ENCODE data around the gene GINS1. TPM values are rescaled to one million over a fixed set of nuclear protein-coding genes. Genes with fewer than 3 reads are reported as not detected.

Gene GINS1
- total RNA-seq, 2 donors from 2014 or later, result 0.73 to 1.6 TPM

DNA sequence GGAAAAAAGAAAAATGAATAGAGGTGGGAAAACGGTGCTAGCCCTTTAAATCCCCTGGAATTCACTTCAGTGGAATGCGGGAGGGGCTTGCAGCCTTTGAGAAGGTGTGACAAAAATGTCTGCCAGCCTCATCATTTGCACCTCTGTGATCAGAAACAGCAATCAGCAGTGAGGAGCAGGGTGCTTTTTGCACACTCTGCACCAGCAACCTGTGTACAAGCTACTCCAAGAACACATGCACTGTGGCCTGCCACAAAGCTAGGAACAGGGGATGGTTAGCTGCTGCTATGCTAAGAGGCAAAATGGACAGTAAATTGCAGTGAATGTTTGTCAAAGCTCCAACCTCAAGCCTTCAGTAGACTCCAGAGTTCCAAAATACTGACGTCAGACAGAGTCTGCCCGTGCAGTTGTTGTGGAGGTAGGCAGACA is 29.7 kb downstream of the GINS1 start:
- intact Hi-C loops (cut with DNase I), result no loop called here
- ATAC-seq (peak; percentile 68 to 77), DNase-seq (no peak)

DNA sequence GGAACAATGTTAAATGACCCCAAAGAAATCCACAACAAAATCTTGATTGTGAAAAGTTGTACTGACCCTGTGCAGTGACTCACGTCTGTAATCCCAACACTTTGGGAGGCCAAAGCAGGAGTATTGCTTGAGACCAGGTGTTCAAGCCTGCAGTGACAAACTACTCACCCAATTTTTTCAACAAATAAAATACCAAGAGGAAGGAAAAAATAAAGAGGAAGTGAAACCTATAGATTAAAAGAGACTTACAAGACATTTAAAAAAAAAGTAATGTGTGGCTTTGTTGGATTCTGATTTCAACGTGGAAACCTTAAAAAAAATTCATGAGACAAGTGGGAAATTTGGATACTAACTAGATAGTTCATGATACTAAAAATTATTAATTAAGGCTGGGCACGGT is 31.9 kb downstream of the GINS1 start:
- ATAC-seq (no peak), DNase-seq (no peak)
- intact Hi-C loops (cut with DNase I), result no loop called here

DNA sequence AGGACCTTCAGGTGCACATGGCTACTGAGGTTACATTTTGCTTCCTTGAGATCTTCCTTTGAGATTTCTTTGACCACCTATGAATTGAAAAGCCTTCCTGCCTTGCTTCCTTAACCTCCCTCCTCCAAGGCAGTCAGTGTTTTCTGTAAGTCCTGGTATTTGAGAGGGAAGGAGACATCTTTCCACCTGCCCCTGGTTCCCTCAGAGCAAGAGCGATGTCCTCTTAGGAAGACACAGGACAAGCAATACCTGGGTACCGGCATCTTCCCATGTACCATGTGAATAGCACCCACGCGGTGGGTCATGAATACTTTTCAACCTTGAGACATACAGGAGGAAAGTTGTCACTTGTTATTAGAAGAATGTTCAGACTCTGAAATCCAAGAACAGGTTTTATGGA is 37.1 kb downstream of the GINS1 start:
- intact Hi-C loops (cut with DNase I), result no loop called here
- ATAC-seq, result no peak
- no peak for DNase-seq

DNA sequence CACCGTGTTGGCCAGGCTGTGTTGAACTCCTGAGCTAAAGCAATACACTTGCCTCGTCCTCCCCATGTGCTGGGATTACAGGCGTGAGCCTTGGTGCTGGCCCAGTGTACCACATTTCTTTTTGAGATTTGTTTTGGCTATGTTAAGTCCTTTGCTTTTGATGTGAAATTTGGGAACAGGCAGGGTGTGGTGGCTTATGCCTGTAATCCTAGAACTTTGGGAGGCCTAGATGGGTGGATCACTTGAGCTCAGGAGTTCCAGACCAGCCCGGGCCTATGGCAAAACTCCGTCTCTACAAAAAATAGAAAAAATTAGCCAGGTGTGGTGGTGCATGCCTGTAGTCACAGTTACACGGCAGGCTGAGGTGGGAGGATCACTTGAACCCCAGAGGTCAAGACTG is 40.2 kb downstream of the GINS1 start:
- DNase-seq (no peak), ATAC-seq (no peak)
- intact Hi-C loops (cut with DNase I), result no loop called here

DNA sequence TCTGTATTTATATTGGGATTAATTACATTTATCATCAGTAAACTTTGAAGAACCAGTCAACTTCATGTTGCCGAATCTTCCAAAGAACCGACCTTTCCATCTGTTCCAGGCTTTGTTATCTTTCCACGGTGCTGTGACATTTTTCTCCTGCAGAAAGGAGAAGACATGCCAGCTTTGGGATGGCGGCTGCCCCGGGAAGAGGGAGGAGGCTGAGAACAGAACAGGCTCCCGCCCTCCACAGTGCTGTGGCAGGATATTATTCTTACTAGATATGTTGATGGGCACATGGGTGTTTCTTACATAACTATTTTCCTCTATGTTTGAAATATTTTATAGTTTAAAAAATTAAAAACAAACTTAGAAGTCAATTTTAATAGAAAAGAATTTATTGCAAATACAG is 44.9 kb downstream of the GINS1 start:
- no peak for DNase-seq
- intact Hi-C loops (cut with DNase I), result no loop called here
- no peak for ATAC-seq

DNA sequence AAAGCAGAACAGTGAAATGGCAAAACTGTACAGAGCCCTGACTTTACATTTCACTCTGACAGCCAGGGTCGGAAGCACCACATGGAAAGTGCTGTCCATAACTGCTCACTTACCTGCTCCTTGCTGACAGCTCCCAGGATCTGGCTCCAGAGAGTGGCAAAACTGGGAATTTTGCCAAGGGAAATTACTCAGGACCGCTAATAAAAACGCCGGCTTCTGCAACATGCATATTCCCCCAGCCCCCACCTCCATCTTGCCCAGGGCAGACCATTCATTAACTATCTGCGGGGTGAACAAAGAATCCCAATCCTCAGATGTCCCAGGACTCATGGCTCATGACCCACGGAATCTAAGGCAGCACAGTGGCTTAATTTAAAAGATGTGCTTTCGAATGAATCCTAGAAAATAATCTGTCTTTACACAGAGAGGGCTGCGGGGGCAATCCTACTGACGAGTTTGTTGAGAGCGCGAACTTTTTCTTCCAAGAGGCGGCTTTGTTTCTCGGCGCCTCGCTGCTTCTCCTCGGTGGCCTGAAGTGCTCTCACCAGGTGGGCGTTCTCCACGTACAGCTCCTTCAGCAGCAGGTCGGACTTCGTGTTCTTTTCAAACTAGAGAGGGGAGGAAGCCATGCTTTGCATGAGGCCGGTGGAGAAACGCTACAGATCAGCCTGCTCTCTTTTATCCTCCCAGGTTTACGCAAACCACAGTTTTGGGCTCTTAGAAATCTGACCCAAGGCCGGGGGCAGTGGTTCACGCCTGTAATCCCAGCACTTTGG is 45.8 kb downstream of the GINS1 start:
- ATAC-seq (peak; percentile 59 to 74), DNase-seq (no peak)
- intact Hi-C loops (cut with DNase I), result no loop called here

DNA sequence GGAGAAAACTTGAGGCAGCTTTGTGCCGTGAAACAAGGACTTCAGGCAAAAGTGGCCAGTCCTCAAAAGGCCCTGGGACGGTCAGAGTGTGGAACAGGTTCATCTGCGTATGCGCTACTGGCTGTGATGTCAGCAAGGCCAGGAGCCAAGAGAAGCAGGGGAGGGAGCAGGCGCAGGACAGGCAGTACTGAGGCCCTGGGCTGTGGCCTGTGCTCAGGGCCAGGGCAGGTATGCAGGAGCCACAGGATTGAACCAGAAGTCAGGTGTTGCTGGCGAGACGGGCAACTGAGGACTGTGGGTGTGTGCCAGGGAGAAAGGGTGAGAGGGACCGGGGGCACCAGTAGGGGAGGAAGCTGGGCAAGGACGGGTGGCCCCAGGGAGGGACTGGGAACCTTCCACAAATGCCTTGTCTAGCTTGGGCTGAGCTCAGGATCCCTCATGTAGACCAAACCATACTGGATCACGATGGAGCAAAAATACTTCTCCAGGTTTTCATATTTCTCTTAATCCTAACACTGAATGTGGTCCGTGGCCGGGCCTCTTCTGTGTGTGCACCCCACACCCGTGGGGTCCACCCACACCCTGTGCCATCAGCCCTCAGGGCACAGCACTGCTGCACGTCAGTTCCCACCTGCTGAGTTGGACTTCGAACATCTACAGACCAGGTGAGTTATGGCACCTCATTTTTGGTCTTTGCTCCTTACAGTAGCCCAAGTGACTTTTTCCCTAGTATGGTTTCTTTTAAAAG is 46.9 kb downstream of the GINS1 start:
- no peak for ATAC-seq
- intact Hi-C loops (cut with DNase I), result no loop called here
- DNase-seq, result no peak

DNA sequence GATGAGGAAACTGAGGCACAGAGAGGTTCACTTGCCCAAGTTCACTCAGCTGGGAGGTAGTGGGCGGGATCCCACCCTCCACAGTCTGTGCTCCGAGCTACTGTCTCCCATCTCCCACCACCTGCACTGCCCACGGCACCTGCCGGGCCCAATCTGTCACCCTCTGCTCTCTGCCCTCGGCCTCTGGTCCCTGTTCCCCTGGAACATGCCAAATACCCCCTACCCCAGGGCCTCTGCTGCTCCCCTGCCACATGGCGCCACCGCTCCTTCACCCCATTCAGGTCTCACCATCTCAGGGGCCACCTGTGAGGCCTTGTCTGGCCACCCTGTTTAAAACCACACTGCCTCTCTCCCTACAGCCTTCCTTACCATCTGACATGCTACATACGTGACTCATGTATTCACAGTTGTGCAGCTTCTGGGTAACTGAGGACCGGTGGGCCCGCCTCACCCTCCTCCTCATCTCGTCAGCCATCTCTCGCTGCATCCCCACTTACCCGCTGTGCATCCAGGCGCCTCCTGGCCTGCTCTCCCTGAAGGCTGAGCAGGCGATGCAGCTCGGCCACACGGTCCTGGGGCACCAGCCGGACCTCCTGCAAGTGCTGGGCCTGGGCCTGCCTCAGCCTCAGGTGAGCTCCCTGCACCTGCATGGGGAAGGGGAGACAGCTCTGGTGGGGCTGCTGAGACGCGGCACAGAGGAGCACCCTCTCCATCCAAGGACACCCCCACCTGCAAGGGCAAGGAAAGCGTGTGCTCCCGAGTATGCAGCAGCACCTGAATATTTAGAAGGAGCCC is 50.6 kb downstream of the GINS1 start:
- DNase-seq, result no peak

DNA sequence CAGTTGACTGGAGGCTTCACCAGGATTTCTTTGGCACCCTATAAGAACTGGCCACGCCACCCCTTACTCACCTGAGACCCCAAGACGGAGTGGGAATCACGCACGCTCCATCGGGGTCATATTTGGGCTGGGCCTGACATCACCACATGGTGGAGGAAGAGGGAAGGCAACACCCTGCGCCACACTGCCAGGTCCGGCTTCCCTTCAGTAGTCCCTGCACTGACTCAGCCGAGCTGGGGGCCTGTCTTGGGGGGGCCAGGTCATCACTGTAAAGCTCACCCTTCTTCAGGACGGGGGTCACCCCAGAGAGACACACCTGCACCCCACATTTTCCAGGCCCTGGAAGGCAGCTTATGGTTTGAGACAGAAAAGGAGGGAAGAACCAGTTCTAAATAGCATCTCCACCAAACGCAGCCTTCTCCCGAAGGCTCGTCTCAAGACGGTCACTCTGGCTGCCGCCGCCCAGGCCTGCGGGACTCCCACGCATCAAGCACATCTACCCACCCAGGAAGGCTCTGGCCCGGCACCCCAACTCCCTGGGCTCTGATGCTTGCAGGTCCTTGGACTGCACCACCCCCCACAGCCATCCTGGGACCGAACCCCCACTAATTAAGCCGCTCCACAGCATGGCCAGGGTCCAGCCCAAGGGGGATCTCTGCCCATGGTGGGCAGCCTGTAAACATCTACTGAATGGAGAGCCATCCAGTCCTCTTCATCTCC is 51.8 kb downstream of the GINS1 start:
- intact Hi-C loops (cut with DNase I), result no loop called here
- no peak for DNase-seq
- ATAC-seq, result no peak

More for the DNA sequence above, 50.6 kb downstream of the GINS1 start:
- intact Hi-C loops (cut with DNase I), result no loop called here
- no peak for ATAC-seq

DNA sequence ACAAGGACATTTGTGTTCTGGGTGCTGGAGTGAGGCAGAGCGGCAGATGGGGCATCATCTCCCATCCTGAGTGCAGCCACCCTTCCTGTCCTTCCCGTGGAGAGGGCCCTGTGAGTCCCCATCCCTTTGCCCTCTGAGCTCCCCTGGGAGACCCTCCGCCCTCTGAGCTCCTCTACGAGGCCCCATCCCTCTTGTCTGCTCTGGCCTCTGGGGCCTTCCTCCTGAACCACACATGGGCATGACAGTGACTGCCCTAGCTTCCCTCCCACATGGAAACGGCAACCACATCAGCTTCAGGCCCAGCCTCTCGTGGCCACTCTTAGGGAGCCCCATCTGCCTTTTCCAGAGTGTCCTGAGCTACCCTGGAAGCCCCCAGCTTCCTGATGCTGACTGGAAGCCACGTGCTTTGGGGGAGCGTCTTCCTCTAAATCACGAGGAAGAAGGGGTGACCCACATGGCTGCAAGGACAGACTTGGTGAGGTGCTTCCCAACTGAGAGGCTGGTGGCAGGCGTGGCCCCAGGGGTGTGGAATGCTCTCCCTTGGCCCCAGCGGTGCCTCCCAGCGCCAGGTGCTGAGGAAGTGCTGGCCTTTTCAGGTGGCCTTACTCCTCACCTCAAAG is 52.6 kb downstream of the GINS1 start:
- DNase-seq (no peak), ATAC-seq (peak in 1 of 2 donors; percentile 20)
- intact Hi-C loops (cut with DNase I), result no loop called here

DNA sequence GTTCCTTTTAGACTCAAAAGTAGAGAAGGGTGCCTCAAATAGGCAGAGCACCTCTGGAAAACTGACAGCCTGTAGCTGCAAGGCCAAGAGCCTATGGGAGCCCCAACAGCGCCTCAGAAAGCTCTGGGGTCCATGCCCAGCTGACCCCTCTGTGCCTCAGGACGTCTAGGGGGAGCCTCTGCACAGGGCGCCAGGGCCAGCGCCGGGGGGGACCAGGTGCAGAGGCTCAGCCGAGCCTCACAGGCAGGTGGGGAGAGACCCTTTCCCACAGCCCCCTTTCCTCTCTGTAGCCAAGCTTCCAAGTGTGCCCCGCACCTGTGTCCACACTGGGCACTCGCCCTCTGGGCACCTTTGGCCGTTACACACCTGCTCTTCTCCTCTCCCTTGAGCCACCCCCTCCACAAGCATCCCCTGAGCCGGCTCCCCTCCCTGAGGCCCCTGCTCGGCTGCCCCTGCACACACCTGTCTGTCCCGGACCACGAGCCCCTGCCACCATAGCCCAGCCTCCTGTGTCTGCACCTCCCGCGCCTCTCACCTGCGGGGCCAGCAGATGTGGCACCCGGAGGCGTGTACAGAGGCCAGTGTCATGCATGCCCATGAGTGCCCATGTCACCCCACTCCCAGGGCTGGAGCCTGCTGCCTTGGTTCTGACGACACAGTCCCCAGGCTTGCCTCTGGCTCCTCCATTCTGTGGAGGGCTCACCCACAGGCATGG is 53.2 kb downstream of the GINS1 start:
- DNase-seq, result no peak
- no peak for ATAC-seq
- intact Hi-C loops (cut with DNase I), result no loop called here

DNA sequence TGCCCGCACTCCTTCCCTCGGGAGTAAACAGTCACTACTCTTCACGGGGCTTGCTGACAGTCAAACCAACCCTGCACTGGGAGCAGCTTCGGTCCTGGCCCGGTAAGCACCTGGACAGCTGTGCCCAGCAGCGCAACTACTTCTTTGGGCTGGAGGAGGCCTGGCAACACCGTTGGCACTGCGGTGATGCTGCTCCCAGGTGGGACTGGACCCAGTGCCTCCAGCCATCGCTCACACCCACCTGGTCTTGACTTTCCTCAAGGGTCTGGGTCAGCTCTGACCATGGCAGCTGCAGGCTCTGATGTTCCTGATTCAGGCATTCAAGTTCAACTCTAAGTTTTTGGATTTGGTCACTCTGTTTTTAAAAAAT is 53.8 kb downstream of the GINS1 start:
- ATAC-seq, result no peak
- DNase-seq, result no peak
- intact Hi-C loops (cut with DNase I), result no loop called here

DNA sequence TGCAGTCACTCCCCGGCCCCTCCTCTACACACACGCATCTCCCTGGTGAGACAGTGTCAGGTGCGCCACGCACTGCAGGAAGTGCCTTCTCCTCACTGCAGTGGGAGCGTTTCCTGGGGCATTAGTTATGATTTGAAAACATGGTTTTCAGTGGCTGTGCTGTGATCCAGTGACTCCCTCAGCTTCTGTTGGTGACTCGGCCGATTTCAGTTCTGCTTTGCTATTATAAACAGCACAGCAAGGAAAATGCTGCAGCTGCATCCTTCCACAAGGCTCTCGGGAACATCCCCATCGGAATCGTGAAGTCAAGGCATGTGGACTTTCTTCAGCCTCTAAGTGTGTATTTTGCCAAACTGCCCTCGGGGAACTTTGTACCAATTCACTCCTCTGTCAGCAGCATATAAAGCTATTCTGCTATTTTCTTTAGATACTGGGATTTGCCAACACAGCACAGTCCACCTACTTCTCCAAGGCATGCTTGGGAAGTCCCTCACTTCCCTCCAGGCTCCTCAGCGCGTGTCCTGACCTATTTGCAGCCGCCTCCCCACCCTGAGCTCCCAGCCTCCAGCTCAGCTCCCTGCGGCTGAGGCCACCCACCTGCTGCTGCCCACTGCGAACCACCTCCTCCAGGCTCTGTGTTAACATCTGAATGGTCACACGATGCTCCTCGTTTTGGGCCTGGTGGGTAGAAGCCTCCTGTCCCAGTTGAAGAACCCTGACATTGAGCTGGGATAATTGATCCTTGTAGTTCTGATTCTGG is 54.5 kb downstream of the GINS1 start:
- DNase-seq, result no peak
- intact Hi-C loops (cut with DNase I), result no loop called here
- ATAC-seq, result peak; percentile 13 to 24

DNA sequence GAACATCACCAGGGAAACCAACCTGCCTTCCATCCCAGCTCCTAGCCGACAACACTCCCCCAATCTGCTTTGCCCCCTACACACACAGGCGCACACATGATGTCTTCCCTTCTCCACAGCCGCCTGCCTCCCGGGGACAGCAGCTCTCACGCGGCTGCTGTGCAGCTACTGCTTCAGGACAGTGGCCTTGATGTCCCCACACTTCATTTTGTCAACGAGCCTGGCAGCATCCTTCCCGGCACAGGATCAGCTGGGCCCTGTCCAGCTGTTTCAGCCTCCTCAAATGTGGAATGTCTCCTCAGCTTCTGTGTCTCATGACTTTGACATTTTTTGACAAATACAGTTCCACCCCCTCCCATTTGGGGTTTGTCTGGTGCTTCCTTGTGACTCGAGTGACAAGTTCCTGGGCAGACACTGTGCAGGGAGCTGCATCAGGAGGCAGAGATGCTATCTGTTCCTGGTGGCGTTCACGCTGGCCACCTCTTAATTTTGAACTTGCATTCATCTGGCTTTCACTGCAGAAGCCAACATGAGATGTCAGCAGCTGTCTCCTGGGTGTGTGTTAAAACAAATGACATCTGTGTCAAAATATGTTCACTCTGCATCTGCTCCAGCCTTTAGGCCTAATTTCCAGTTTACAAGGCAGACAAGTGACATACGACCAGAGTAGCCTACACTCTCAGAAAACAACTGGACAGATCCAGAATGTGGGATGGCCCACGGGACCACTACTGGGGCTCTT is 57.2 kb downstream of the GINS1 start:
- ATAC-seq, result peak in 1 of 2 donors; percentile 7
- DNase-seq, result no peak
- intact Hi-C loops (cut with DNase I), result no loop called here

DNA sequence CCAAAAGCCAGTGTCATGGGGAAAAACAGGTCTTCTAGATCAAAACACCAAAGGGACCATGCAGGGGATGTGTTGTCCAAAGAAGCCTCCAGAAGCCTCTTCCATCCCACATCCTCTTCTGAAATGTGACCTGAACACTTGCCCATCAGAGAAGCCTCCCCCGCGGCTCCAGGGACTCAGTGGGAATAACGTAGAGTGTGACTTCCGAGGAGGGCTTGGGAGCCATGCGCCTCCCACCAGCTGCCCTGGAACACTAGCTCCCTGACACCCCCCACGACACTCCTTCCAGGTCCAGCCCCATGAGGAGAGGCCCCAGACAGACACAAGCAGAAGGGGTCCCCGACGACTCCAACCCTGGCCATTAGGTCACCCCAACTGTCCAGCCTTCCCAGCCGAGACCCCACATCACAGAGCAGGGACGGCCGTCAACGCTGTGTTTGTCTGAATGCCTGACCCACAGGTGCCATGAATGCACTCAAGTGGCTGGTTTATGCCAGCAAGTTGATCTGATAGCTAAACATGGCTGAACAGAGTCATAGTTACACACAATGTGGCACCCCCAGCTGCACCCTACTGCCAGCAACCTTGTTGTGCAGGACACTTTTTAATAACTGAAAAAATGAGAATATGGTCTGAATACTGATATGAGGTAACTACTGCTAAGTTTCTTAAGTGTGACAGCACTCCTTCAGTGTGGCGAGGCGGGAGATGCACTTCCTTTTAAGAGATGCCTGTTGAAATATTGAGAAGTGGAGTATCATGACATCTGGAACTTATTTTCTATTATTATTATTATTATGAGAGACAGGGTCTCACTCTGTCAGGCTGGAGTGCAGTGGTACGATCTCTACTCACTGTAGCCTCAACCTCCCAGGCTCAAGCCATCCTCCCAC is 58.0 kb downstream of the GINS1 start:
- no peak for ATAC-seq
- intact Hi-C loops (cut with DNase I), result no loop called here
- no peak for DNase-seq

DNA sequence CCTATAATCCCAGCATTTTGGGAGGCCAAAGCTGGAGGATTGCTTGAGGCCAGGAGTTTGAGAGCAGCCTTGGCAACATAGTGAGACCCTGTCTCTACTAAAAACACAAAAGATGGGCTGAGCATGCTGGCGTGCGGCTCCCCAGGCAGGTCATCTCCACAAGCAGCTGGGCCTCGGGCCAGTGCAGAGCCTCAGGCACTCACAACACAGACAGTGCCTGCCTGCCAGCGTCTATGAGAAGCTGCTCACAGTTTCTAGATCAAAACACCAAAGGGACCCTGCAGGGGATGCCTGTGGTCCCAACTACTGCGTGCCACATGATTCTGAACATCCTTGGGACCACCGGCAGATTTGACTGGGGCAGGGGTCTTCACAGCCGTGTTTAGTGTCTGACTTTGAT is 59.4 kb downstream of the GINS1 start:
- ATAC-seq (no peak), DNase-seq (no peak)
- intact Hi-C loops (cut with DNase I), result no loop called here

Data from left cardiac atrium (tissue), 4 donors.